ENCODE data around the gene CHP1.
"Not testable (repeated sequence)": the region's sequence is repeated elsewhere in the genome, so short reads cannot be mapped to it uniquely, and the experiment has no call there.

CHP1 gene

GRCh38 chr15:41230650-41231421 lies at the start of gene CHP1, which contains the start of gene EXD1:
TSS of gene CHP1 (plus strand) at chr15:41231268. CDS start at chr15:41231383, 115 bp downstream.
TSS of gene EXD1 (minus strand) at chr15:41230757. CDS start at chr15:41226575, 4,182 bp downstream.
- peak within 1 kb of the TSS; percentile 64 to 97 (median 91) for H3K27ac ChIP-seq
- peak within 1 kb of the TSS; percentile 61 to 93 (median 82) for H3K4me3 ChIP-seq

- H3K27ac ChIP-seq = no peak overlapping the region
- no peak overlapping the region for H3K4me3 ChIP-seq
Measured at GRCh38 chr15:41182266-41182665, 48.8 kb upstream of the CHP1 start.

GRCh38 chr15:41183581-41183980 lies 47.5 kb upstream of the CHP1 start:
- Histone ChIP-seq H3K27ac (no peak overlapping the region), H3K4me3 (no peak overlapping the region)

GRCh38 chr15:41194444-41194843 lies 36.6 kb upstream of the CHP1 start:
- no peak overlapping the region for H3K4me3 ChIP-seq

GRCh38 chr15:41199470-41199869 lies 31.6 kb upstream of the CHP1 start:
- Histone ChIP-seq H3K27ac (no peak overlapping the region), H3K4me3 (no peak overlapping the region)

More at GRCh38 chr15:41194444-41194843, 36.6 kb upstream of the CHP1 start:
- H3K27ac ChIP-seq = no peak overlapping the region

GRCh38 chr15:41203395-41203794 lies 27.7 kb upstream of the CHP1 start:
- no peak overlapping the region for H3K27ac ChIP-seq
- no peak overlapping the region for H3K4me3 ChIP-seq

- no peak overlapping the region for H3K4me3 ChIP-seq
- no peak overlapping the region for H3K27ac ChIP-seq
Measured at GRCh38 chr15:41205315-41205714, 25.8 kb upstream of the CHP1 start.

GRCh38 chr15:41207687-41208448 lies 23.2 kb upstream of the CHP1 start:
- H3K27ac ChIP-seq = no peak overlapping the region
- no peak overlapping the region for H3K4me3 ChIP-seq

GRCh38 chr15:41215708-41216107 lies 15.4 kb upstream of the CHP1 start:
- Histone ChIP-seq H3K27ac (no peak overlapping the region), H3K4me3 (no peak overlapping the region)

GRCh38 chr15:41218851-41219250 lies 12.2 kb upstream of the CHP1 start:
- Histone ChIP-seq H3K4me3 (no peak overlapping the region), H3K27ac (no peak overlapping the region)

GRCh38 chr15:41219381-41219780 lies 11.7 kb upstream of the CHP1 start:
- Histone ChIP-seq H3K27ac (no peak overlapping the region), H3K4me3 (no peak overlapping the region)

- peak overlapping the region; percentile 61 to 93 (median 82) for H3K4me3 ChIP-seq
Measured at GRCh38 chr15:41230345-41230649, 771 bp upstream of the CHP1 start.

GRCh38 chr15:41231422-41232226 lies 556 bp downstream of the CHP1 start:
- peak overlapping the region; percentile 64 to 97 (median 91) for H3K27ac ChIP-seq
- peak overlapping the region; percentile 61 to 93 (median 82) for H3K4me3 ChIP-seq

More at GRCh38 chr15:41230345-41230649, 771 bp upstream of the CHP1 start:
- peak overlapping the region in 13 of 21 experiments; percentile 8 to 94 (median 90) for H3K27ac ChIP-seq

GRCh38 chr15:41233367-41233771 lies 2.3 kb downstream of the CHP1 start:
- Histone ChIP-seq H3K27ac (no peak overlapping the region), H3K4me3 (no peak overlapping the region)

GRCh38 chr15:41235228-41235627 lies 4.2 kb downstream of the CHP1 start:
- H3K27ac ChIP-seq, H3K4me3 ChIP-seq: not testable (repeated sequence)

GRCh38 chr15:41235929-41236328 lies 4.9 kb downstream of the CHP1 start:
- no peak overlapping the region for H3K4me3 ChIP-seq
- no peak overlapping the region for H3K27ac ChIP-seq

- Histone ChIP-seq H3K4me3 (no peak overlapping the region), H3K27ac (no peak overlapping the region)
Measured at GRCh38 chr15:41238100-41238499, 7.0 kb downstream of the CHP1 start.

- Histone ChIP-seq H3K4me3 (no peak overlapping the region), H3K27ac (no peak overlapping the region)
Measured at GRCh38 chr15:41241221-41241964, 10.3 kb downstream of the CHP1 start.

- H3K27ac ChIP-seq, H3K4me3 ChIP-seq: not testable (repeated sequence)
Measured at GRCh38 chr15:41250745-41251144, 19.7 kb downstream of the CHP1 start.

Measured in skin epidermis (tissue), 12 donors.